Thoracic aorta (tissue), 2 donors: ENCODE data around the gene ATP11C. TPM values are rescaled to one million over a fixed set of nuclear protein-coding genes. Genes with fewer than 3 reads are reported as not detected.

ENCODE experiments used
- total RNA-seq, 2 donors: library from RNA; depleted of rRNA; stranded (reverse); fragments of >200 nt; gene quantifications; one replicate each; pipeline versions ENCODE4 v1.1.0 to v1.2.3, GENCODE V29; 2016

Gene ATP11C
- total RNA-seq, 2 donors from 2014 or later, result 26.7 to 62.4 TPM

Other genes starting within 250 kb of the ATP11C start
- gene MCF2, start 224.9 kb downstream of the ATP11C start, total RNA-seq, result 1 to 10 TPM; 2.2 to 3.8 TPM
- not detected for gene CXorf66, start 32.5 kb upstream of the ATP11C start, total RNA-seq